Panc1 (cell line): Measurements from ENCODE around the gene PIAS4.

Source experiments
- CTCF ChIP-seq: fragments of 450-650 bp; IDR thresholded peaks from 2 replicates; pipeline ENCODE4 v1.5.1; 2017; ENCODE audit warnings: mild to moderate bottlenecking
- POLR2AphosphoS5 ChIP-seq: IDR thresholded peaks from 2 replicates; pipeline ENCODE4 v1.6.1; 2012; ENCODE audit warnings: mild to moderate bottlenecking, low read depth, low read length, moderate library complexity
- REST ChIP-seq, 2 experiments: IDR thresholded peaks; 2 replicates each; pipeline ENCODE4 v1.6.1; 2011 to 2012; ENCODE audit warnings: low read depth in 2 of 2, control low read depth in 1 of 2, low read length in 1 of 2, mild to moderate bottlenecking in 1 of 2, moderate library complexity in 1 of 2; ENCODE audit not compliant: insufficient read depth in 1 of 2
- SIN3A ChIP-seq: IDR thresholded peaks from 2 replicates; pipeline ENCODE4 v1.6.1; 2012; ENCODE audit warnings: low read depth, mild to moderate bottlenecking, low read length, moderate library complexity, borderline replicate concordance; ENCODE audit not compliant: insufficient read depth
- TCF7L2 ChIP-seq: IDR thresholded peaks from 2 replicates; pipeline ENCODE4 v1.6.1; 2011; ENCODE audit warnings: mild to moderate bottlenecking, low read depth, low read length, inconsistent platforms

GRCh38 chr19:4059891-4060620 is 52.5 kb downstream of the PIAS4 start:
- TF ChIP-seq CTCF (no peak), SIN3A (no peak), POLR2AphosphoS5 (no peak), REST (IDR thresholded peaks at IDR 0.05; ENCODE audit: insufficient read depth in 1 of 2, low read depth in 2 of 2, low read length in 1 of 2) (no peak), TCF7L2 (no peak)
